ENCODE data around the gene ISLR.

The ISLR gene

DNA sequence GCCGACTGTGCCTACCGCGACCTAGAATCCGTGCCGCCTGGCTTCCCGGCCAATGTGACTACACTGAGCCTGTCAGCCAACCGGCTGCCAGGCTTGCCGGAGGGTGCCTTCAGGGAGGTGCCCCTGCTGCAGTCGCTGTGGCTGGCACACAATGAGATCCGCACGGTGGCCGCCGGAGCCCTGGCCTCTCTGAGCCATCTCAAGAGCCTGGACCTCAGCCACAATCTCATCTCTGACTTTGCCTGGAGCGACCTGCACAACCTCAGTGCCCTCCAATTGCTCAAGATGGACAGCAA, 1.4 kb downstream of the ISLR start:
- TF ChIP-seq, protein P1, sequence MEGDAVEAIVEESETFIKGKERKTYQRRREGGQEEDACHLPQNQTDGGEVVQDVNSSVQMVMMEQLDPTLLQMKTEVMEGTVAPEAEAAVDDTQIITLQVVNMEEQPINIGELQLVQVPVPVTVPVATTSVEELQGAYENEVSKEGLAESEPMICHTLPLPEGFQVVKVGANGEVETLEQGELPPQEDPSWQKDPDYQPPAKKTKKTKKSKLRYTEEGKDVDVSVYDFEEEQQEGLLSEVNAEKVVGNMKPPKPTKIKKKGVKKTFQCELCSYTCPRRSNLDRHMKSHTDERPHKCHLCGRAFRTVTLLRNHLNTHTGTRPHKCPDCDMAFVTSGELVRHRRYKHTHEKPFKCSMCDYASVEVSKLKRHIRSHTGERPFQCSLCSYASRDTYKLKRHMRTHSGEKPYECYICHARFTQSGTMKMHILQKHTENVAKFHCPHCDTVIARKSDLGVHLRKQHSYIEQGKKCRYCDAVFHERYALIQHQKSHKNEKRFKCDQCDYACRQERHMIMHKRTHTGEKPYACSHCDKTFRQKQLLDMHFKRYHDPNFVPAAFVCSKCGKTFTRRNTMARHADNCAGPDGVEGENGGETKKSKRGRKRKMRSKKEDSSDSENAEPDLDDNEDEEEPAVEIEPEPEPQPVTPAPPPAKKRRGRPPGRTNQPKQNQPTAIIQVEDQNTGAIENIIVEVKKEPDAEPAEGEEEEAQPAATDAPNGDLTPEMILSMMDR (IDR thresholded peaks at IDR 0.05; ENCODE audit: insufficient read depth, low read length) = no peak

DNA sequence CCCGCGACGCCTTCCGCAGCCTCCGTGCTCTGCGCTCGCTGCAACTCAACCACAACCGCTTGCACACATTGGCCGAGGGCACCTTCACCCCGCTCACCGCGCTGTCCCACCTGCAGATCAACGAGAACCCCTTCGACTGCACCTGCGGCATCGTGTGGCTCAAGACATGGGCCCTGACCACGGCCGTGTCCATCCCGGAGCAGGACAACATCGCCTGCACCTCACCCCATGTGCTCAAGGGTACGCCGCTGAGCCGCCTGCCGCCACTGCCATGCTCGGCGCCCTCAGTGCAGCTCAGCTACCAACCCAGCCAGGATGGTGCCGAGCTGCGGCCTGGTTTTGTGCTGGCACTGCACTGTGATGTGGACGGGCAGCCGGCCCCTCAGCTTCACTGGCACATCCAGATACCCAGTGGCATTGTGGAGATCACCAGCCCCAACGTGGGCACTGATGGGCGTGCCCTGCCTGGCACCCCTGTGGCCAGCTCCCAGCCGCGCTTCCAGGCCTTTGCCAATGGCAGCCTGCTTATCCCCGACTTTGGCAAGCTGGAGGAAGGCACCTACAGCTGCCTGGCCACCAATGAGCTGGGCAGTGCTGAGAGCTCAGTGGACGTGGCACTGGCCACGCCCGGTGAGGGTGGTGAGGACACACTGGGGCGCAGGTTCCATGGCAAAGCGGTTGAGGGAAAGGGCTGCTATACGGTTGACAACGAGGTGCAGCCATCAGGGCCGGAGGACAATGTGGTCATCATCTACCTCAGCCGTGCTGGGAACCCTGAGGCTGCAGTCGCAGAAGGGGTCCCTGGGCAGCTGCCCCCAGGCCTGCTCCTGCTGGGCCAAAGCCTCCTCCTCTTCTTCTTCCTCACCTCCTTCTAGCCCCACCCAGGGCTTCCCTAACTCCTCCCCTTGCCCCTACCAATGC, 2.0 kb downstream of the ISLR start:
- H3K27ac ChIP-seq (replicated peaks) = no peak overlapping the region
- TF ChIP-seq POLR2AphosphoS5 (IDR thresholded peaks at IDR 0.05; ENCODE audit: low read depth) (no peak), GABPA (IDR thresholded peaks at IDR 0.05; ENCODE audit: low read depth) (no peak), SPI1 (IDR thresholded peaks at IDR 0.05; ENCODE audit: borderline replicate concordance, low read depth) (no peak), REST (IDR thresholded peaks at IDR 0.05; ENCODE audit: insufficient replicate concordance, low read depth) (no peak)
- TF ChIP-seq, protein P1 (IDR thresholded peaks at IDR 0.05; ENCODE audit: insufficient read depth, low read length) = no peak
- no peaks in the 10 kb centered on the region for H3K27me3 ChIP-seq (ENCODE audit: insufficient read depth, poor library complexity, severe bottlenecking)
- no peak for DNase-seq (ENCODE audit: low read depth in 1 of 2, low spot score in 1 of 2)
- no peak overlapping the region for H3K4me3 ChIP-seq (replicated peaks; ENCODE audit: insufficient read depth, low read length)

More for the DNA sequence above, 1.4 kb downstream of the ISLR start:
- H3K27ac ChIP-seq (replicated peaks) = no peak overlapping the region
- no peaks in the 10 kb centered on the region for H3K27me3 ChIP-seq (ENCODE audit: insufficient read depth, poor library complexity, severe bottlenecking)
- DNase-seq (ENCODE audit: low read depth in 1 of 2, low spot score in 1 of 2) = no peak
- no peak overlapping the region for H3K4me3 ChIP-seq (replicated peaks; ENCODE audit: insufficient read depth, low read length)

GRCh38 chr15:74176262-74177214, 3.0 kb downstream of the ISLR start:
- H3K27me3 ChIP-seq (ENCODE audit: insufficient read depth, poor library complexity, severe bottlenecking) = no peaks in the 10 kb centered on the region
- no peak overlapping the region for H3K27ac ChIP-seq (replicated peaks)
- H3K4me3 ChIP-seq (replicated peaks; ENCODE audit: insufficient read depth, low read length) = no peak overlapping the region
- no peak for DNase-seq (ENCODE audit: low read depth in 1 of 2, low spot score in 1 of 2)
- TF ChIP-seq, protein P1 (IDR thresholded peaks at IDR 0.05; ENCODE audit: insufficient read depth, low read length) = no peak
- TF ChIP-seq REST (IDR thresholded peaks at IDR 0.05; ENCODE audit: insufficient replicate concordance, low read depth) = no peak
- TF ChIP-seq POLR2AphosphoS5 (IDR thresholded peaks at IDR 0.05; ENCODE audit: low read depth) = no peak
- no peak for TF ChIP-seq SPI1 (IDR thresholded peaks at IDR 0.05; ENCODE audit: borderline replicate concordance, low read depth)
- no peak for TF ChIP-seq GABPA (IDR thresholded peaks at IDR 0.05; ENCODE audit: low read depth)

Data from HL-60 (cell line).